ENCODE measurements around the gene DPEP1.
A peak's percentile ranks its signal among the peaks of the same experiment; 100 is the strongest.

The DPEP1 gene

GRCh38 chr16:89607937-89608740 is 5.3 kb upstream of the DPEP1 start:
- Histone ChIP-seq H3K4me1 (ENCODE audit: control insufficient read depth in 1 of 2, insufficient read depth in 2 of 2, low read length in 2 of 2) (peaks cover 17% of the 10 kb centered on the region in 2 donors), H3K9me3 (ENCODE audit: control insufficient read depth in 1 of 2, low read length in 2 of 2) (no peaks in the 10 kb centered on the region), H3K27me3 (ENCODE audit: control insufficient read depth in 1 of 2, insufficient read depth in 2 of 2, low read length in 2 of 2) (peaks cover 0 to under 1% of the 10 kb centered on the region in 2 donors), H3K27ac (ENCODE audit: low read depth, low read length) (no peak overlapping the region), H3K36me3 (ENCODE audit: control insufficient read depth in 1 of 2, insufficient read depth in 2 of 2, low read length in 2 of 2) (no peaks in the 10 kb centered on the region), H3K9ac (ENCODE audit: low read depth in 1 of 2, low read length in 2 of 2) (no peak overlapping the region), H3K4me3 (ENCODE audit: low read depth in 1 of 2, low read length in 2 of 2) (no peak overlapping the region)

- Histone ChIP-seq H3K9me3 (ENCODE audit: control insufficient read depth in 1 of 2, low read length in 2 of 2) (no peaks in the 10 kb centered on the region), H3K4me3 (ENCODE audit: low read depth in 1 of 2, low read length in 2 of 2) (no peak overlapping the region), H3K4me1 (ENCODE audit: control insufficient read depth in 1 of 2, insufficient read depth in 2 of 2, low read length in 2 of 2) (peaks cover 20 to 21% of the 10 kb centered on the region in 2 donors), H3K36me3 (ENCODE audit: control insufficient read depth in 1 of 2, insufficient read depth in 2 of 2, low read length in 2 of 2) (no peaks in the 10 kb centered on the region), H3K27ac (ENCODE audit: low read depth, low read length) (no peak overlapping the region), H3K9ac (ENCODE audit: low read depth in 1 of 2, low read length in 2 of 2) (no peak overlapping the region), H3K27me3 (ENCODE audit: control insufficient read depth in 1 of 2, insufficient read depth in 2 of 2, low read length in 2 of 2) (no peaks in the 10 kb centered on the region)
Observed at GRCh38 chr16:89610108-89610453, 3.4 kb upstream of the DPEP1 start.

GRCh38 chr16:89612415-89613166 is 851 bp upstream of the DPEP1 start:
- H3K36me3 ChIP-seq (ENCODE audit: control insufficient read depth in 1 of 2, insufficient read depth in 2 of 2, low read length in 2 of 2), result no peaks in the 10 kb centered on the region
- no peak overlapping the region for H3K27ac ChIP-seq (ENCODE audit: low read depth, low read length)
- H3K9me3 ChIP-seq (ENCODE audit: control insufficient read depth in 1 of 2, low read length in 2 of 2), result no peaks in the 10 kb centered on the region
- peak overlapping the region; percentile 63 to 66 for H3K9ac ChIP-seq (ENCODE audit: low read depth in 1 of 2, low read length in 2 of 2)
- peak overlapping the region; percentile 61 to 65 for H3K4me3 ChIP-seq (ENCODE audit: low read depth in 1 of 2, low read length in 2 of 2)
- H3K27me3 ChIP-seq (ENCODE audit: control insufficient read depth in 1 of 2, insufficient read depth in 2 of 2, low read length in 2 of 2), result no peaks in the 10 kb centered on the region
- peaks cover 21 to 25% of the 10 kb centered on the region in 2 donors for H3K4me1 ChIP-seq (ENCODE audit: control insufficient read depth in 1 of 2, insufficient read depth in 2 of 2, low read length in 2 of 2)

GRCh38 chr16:89613954-89614459 is 565 bp downstream of the DPEP1 start:
- H3K4me1 ChIP-seq (ENCODE audit: control insufficient read depth in 1 of 2, insufficient read depth in 2 of 2, low read length in 2 of 2), result peaks cover 8 to 12% of the 10 kb centered on the region in 2 donors
- H3K4me3 ChIP-seq (ENCODE audit: low read depth in 1 of 2, low read length in 2 of 2), result peak overlapping the region; percentile 61 to 65
- H3K36me3 ChIP-seq (ENCODE audit: control insufficient read depth in 1 of 2, insufficient read depth in 2 of 2, low read length in 2 of 2), result no peaks in the 10 kb centered on the region
- H3K9me3 ChIP-seq (ENCODE audit: control insufficient read depth in 1 of 2, low read length in 2 of 2), result no peaks in the 10 kb centered on the region
- H3K9ac ChIP-seq (ENCODE audit: low read depth in 1 of 2, low read length in 2 of 2), result peak overlapping the region in 1 of 2 donors; percentile 63
- H3K27ac ChIP-seq (ENCODE audit: low read depth, low read length), result no peak overlapping the region
- H3K27me3 ChIP-seq (ENCODE audit: control insufficient read depth in 1 of 2, insufficient read depth in 2 of 2, low read length in 2 of 2), result no peaks in the 10 kb centered on the region

- H3K4me3 ChIP-seq (ENCODE audit: low read depth in 1 of 2, low read length in 2 of 2), result peak overlapping the region in 1 of 2 donors; percentile 40
Observed at GRCh38 chr16:89615176-89615575, 1.7 kb downstream of the DPEP1 start.

GRCh38 chr16:89615596-89616090 is 2.2 kb downstream of the DPEP1 start:
- no peak overlapping the region for H3K9ac ChIP-seq (ENCODE audit: low read depth in 1 of 2, low read length in 2 of 2)
- H3K36me3 ChIP-seq (ENCODE audit: control insufficient read depth in 1 of 2, insufficient read depth in 2 of 2, low read length in 2 of 2), result no peaks in the 10 kb centered on the region
- H3K4me3 ChIP-seq (ENCODE audit: low read depth in 1 of 2, low read length in 2 of 2), result peak overlapping the region in 1 of 2 donors; percentile 40
- no peak overlapping the region for H3K27ac ChIP-seq (ENCODE audit: low read depth, low read length)
- peaks cover 8 to 12% of the 10 kb centered on the region in 2 donors for H3K4me1 ChIP-seq (ENCODE audit: control insufficient read depth in 1 of 2, insufficient read depth in 2 of 2, low read length in 2 of 2)
- H3K27me3 ChIP-seq (ENCODE audit: control insufficient read depth in 1 of 2, insufficient read depth in 2 of 2, low read length in 2 of 2), result no peaks in the 10 kb centered on the region
- H3K9me3 ChIP-seq (ENCODE audit: control insufficient read depth in 1 of 2, low read length in 2 of 2), result no peaks in the 10 kb centered on the region

More at GRCh38 chr16:89615176-89615575, 1.7 kb downstream of the DPEP1 start:
- Histone ChIP-seq H3K27ac (ENCODE audit: low read depth, low read length) (no peak overlapping the region), H3K36me3 (ENCODE audit: control insufficient read depth in 1 of 2, insufficient read depth in 2 of 2, low read length in 2 of 2) (no peaks in the 10 kb centered on the region), H3K27me3 (ENCODE audit: control insufficient read depth in 1 of 2, insufficient read depth in 2 of 2, low read length in 2 of 2) (no peaks in the 10 kb centered on the region), H3K9ac (ENCODE audit: low read depth in 1 of 2, low read length in 2 of 2) (no peak overlapping the region), H3K9me3 (ENCODE audit: control insufficient read depth in 1 of 2, low read length in 2 of 2) (no peaks in the 10 kb centered on the region), H3K4me1 (ENCODE audit: control insufficient read depth in 1 of 2, insufficient read depth in 2 of 2, low read length in 2 of 2) (peaks cover 8 to 12% of the 10 kb centered on the region in 2 donors)

- Histone ChIP-seq H3K9me3 (ENCODE audit: control insufficient read depth in 1 of 2, low read length in 2 of 2) (no peaks in the 10 kb centered on the region), H3K4me3 (ENCODE audit: low read depth in 1 of 2, low read length in 2 of 2) (no peak overlapping the region), H3K36me3 (ENCODE audit: control insufficient read depth in 1 of 2, insufficient read depth in 2 of 2, low read length in 2 of 2) (no peaks in the 10 kb centered on the region), H3K27ac (ENCODE audit: low read depth, low read length) (no peak overlapping the region), H3K9ac (ENCODE audit: low read depth in 1 of 2, low read length in 2 of 2) (no peak overlapping the region), H3K4me1 (ENCODE audit: control insufficient read depth in 1 of 2, insufficient read depth in 2 of 2, low read length in 2 of 2) (peaks cover 8 to 12% of the 10 kb centered on the region in 2 donors), H3K27me3 (ENCODE audit: control insufficient read depth in 1 of 2, insufficient read depth in 2 of 2, low read length in 2 of 2) (no peaks in the 10 kb centered on the region)
Observed at GRCh38 chr16:89616623-89617022, 3.2 kb downstream of the DPEP1 start.

GRCh38 chr16:89617036-89617435 is 3.6 kb downstream of the DPEP1 start:
- no peaks in the 10 kb centered on the region for H3K9me3 ChIP-seq (ENCODE audit: control insufficient read depth in 1 of 2, low read length in 2 of 2)
- no peak overlapping the region for H3K9ac ChIP-seq (ENCODE audit: low read depth in 1 of 2, low read length in 2 of 2)
- H3K27ac ChIP-seq (ENCODE audit: low read depth, low read length), result no peak overlapping the region
- peaks cover 0 to 2% of the 10 kb centered on the region in 2 donors for H3K27me3 ChIP-seq (ENCODE audit: control insufficient read depth in 1 of 2, insufficient read depth in 2 of 2, low read length in 2 of 2)
- no peaks in the 10 kb centered on the region for H3K36me3 ChIP-seq (ENCODE audit: control insufficient read depth in 1 of 2, insufficient read depth in 2 of 2, low read length in 2 of 2)
- H3K4me1 ChIP-seq (ENCODE audit: control insufficient read depth in 1 of 2, insufficient read depth in 2 of 2, low read length in 2 of 2), result peaks cover 8 to 12% of the 10 kb centered on the region in 2 donors
- no peak overlapping the region for H3K4me3 ChIP-seq (ENCODE audit: low read depth in 1 of 2, low read length in 2 of 2)

GRCh38 chr16:89618109-89618998 is 4.9 kb downstream of the DPEP1 start:
- H3K4me1 ChIP-seq (ENCODE audit: control insufficient read depth in 1 of 2, insufficient read depth in 2 of 2, low read length in 2 of 2), result peaks cover 1 to 5% of the 10 kb centered on the region in 2 donors
- H3K36me3 ChIP-seq (ENCODE audit: control insufficient read depth in 1 of 2, insufficient read depth in 2 of 2, low read length in 2 of 2), result no peaks in the 10 kb centered on the region
- no peak overlapping the region for H3K9ac ChIP-seq (ENCODE audit: low read depth in 1 of 2, low read length in 2 of 2)
- H3K9me3 ChIP-seq (ENCODE audit: control insufficient read depth in 1 of 2, low read length in 2 of 2), result no peaks in the 10 kb centered on the region
- H3K27me3 ChIP-seq (ENCODE audit: control insufficient read depth in 1 of 2, insufficient read depth in 2 of 2, low read length in 2 of 2), result peaks cover 0 to 2% of the 10 kb centered on the region in 2 donors
- no peak overlapping the region for H3K4me3 ChIP-seq (ENCODE audit: low read depth in 1 of 2, low read length in 2 of 2)
- no peak overlapping the region for H3K27ac ChIP-seq (ENCODE audit: low read depth, low read length)

Measured in duodenal mucosa (tissue), 2 donors.